Measurements from ENCODE around the gene UPB1.

DNA sequence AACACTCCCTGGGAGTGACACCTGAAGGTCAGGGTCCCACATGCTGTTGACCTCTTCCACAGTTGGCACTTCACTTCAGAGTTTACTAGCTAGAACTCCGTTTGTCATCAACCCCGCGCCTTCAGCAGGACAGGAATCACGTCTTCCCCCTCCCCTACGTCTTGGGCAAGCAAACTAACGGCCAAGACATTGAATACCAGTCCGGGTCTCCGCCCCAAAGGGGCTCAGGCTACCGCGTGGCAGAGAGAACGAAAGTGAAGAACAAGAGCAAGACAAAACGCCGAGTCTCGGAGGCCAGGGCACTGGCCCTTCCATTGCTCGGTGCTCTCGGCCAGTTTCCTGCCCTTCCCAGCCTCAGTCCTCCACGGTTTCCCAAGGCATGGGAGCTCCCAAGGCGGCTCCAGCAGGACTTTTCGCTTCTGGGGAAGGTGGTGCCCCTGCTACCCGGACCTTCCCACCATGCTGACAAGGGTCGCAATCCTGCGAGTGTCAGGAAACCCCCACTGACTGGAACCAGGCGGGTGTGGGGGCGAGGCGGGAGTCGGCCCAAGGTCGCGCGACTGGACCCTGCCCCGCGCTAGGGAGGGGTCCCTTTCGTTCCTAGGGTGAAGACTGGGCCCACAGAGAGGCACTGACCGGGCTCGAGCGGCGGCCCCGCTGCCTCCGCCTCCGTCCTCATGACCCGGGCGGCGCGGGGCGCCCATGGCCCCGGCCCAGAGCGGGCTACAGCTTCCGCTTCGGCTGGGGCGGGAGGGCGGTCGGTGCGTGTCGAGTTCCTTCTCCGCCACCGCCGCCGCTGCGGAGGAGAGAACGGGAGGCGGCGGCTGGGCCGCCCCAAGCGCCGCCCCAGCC lies 59.4 kb downstream of the UPB1 start, which contains the start of gene GUCD1:
- TF ChIP-seq CTCF (IDR thresholded peaks at IDR 0.05) (no peak), POLR2A (IDR thresholded peaks at IDR 0.05) (peak in 1 of 2 donors; percentile 96)
